ENCODE results near the gene OR2AK2. TPM values are rescaled to one million over a fixed set of nuclear protein-coding genes. Genes with fewer than 3 reads are reported as not detected.

Gene OR2AK2
- total and polyA plus RNA-seq, 7 experiments from 2014 or later, result 0.22 to 0.65 (median 0.48) TPM; not detected in 3

GRCh38 chr1:247962911-247963588 is 2.0 kb upstream of the OR2AK2 start:
- no peak for ATAC-seq
- no peak overlapping the region for H3K27ac ChIP-seq (ENCODE audit: low read depth, low read length)
- no peak overlapping the region for H3K4me3 Mint-ChIP-seq

GRCh38 chr1:247966532-247967204 is 1.6 kb downstream of the OR2AK2 start:
- H3K27me3 ChIP-seq (ENCODE audit: control insufficient read depth in 2 of 2, insufficient read depth in 2 of 2, low read length in 2 of 2), result no peaks in the 10 kb centered on the region
- DNase-seq, result no peak
- no peaks in the 10 kb centered on the region for H3K36me3 ChIP-seq (ENCODE audit: control insufficient read depth in 2 of 3, insufficient read depth in 3 of 3, low read length in 3 of 3)
- Mint-ChIP-seq H3K4me1 (peaks cover 0 to 39% (median 0%) of the 10 kb centered on the region in 7 donors), H3K27me3 (peaks cover 0 to 5% (median 0%) of the 10 kb centered on the region in 5 donors), H3K27ac (peak overlapping the region in 1 of 9 donors; percentile 54), H3K9me3 (peaks cover 0 to 14% (median 6%) of the 10 kb centered on the region in 11 donors), H3K36me3 (peaks cover 0 to 38% (median 0%) of the 10 kb centered on the region in 5 donors), H3K4me3 (peak overlapping the region in 1 of 10 donors; percentile 7)
- ChIA-PET CTCF (no interaction called here), POLR2A (no interaction called here)
- no peaks in the 10 kb centered on the region for H3K9me3 ChIP-seq (ENCODE audit: control insufficient read depth in 2 of 3, low read length in 3 of 3)
- intact Hi-C loops (cut with micrococcal nuclease), result no loop called here
- no peak overlapping the region for H3K4me3 ChIP-seq (ENCODE audit: low read length)
- no peak for ATAC-seq
- no peak overlapping the region for H3K27ac ChIP-seq (ENCODE audit: low read depth, low read length)
- H3K4me1 ChIP-seq (ENCODE audit: control insufficient read depth in 2 of 2, insufficient read depth in 2 of 2, low read length in 2 of 2), result no peaks in the 10 kb centered on the region

More at GRCh38 chr1:247962911-247963588, 2.0 kb upstream of the OR2AK2 start:
- no peaks in the 10 kb centered on the region for H3K27me3 ChIP-seq (ENCODE audit: control insufficient read depth in 2 of 2, insufficient read depth in 2 of 2, low read length in 2 of 2)
- no peak overlapping the region for H3K27ac Mint-ChIP-seq
- peaks cover 0 to 6% (median 0%) of the 10 kb centered on the region in 5 donors for H3K27me3 Mint-ChIP-seq
- H3K4me1 ChIP-seq (ENCODE audit: control insufficient read depth in 2 of 2, insufficient read depth in 2 of 2, low read length in 2 of 2), result no peaks in the 10 kb centered on the region
- POLR2A ChIA-PET, result no interaction called here
- DNase-seq, result no peak
- H3K4me1 Mint-ChIP-seq, result peaks cover 0 to 45% (median 0%) of the 10 kb centered on the region in 7 donors
- H3K9me3 ChIP-seq (ENCODE audit: control insufficient read depth in 2 of 3, low read length in 3 of 3), result no peaks in the 10 kb centered on the region
- intact Hi-C loops (cut with micrococcal nuclease), result no loop called here
- H3K36me3 Mint-ChIP-seq, result peaks cover 0 to 30% (median 0%) of the 10 kb centered on the region in 5 donors
- no peaks in the 10 kb centered on the region for H3K36me3 ChIP-seq (ENCODE audit: control insufficient read depth in 2 of 3, insufficient read depth in 3 of 3, low read length in 3 of 3)
- CTCF ChIA-PET, result no interaction called here
- peaks cover 4 to 16% (median 9%) of the 10 kb centered on the region in 11 donors for H3K9me3 Mint-ChIP-seq
- H3K4me3 ChIP-seq (ENCODE audit: low read length), result no peak overlapping the region

GRCh38 chr1:247992986-247993385 is 28.0 kb downstream of the OR2AK2 start:
- H3K27ac ChIP-seq (ENCODE audit: low read depth, low read length), result no peak overlapping the region
- H3K27me3 ChIP-seq (ENCODE audit: control insufficient read depth in 2 of 2, insufficient read depth in 2 of 2, low read length in 2 of 2), result no peaks in the 10 kb centered on the region
- intact Hi-C loops (cut with micrococcal nuclease), result no loop called here
- ATAC-seq (no peak), DNase-seq (no peak)
- no peaks in the 10 kb centered on the region for H3K4me1 ChIP-seq (ENCODE audit: control insufficient read depth in 2 of 2, insufficient read depth in 2 of 2, low read length in 2 of 2)
- no peak overlapping the region for H3K27ac Mint-ChIP-seq
- H3K27me3 Mint-ChIP-seq, result peaks cover 0 to 4% (median 0%) of the 10 kb centered on the region in 5 donors
- H3K9me3 ChIP-seq (ENCODE audit: control insufficient read depth in 2 of 3, low read length in 3 of 3), result no peaks in the 10 kb centered on the region
- H3K4me1 Mint-ChIP-seq, result peaks cover 0 to 8% (median 0%) of the 10 kb centered on the region in 7 donors
- H3K4me3 Mint-ChIP-seq, result no peak overlapping the region
- CTCF ChIA-PET, result no interaction called here
- peaks cover 0 to 39% (median 7%) of the 10 kb centered on the region in 5 donors for H3K36me3 Mint-ChIP-seq
- H3K9me3 Mint-ChIP-seq, result peaks cover 0 to 8% (median 0%) of the 10 kb centered on the region in 11 donors
- no peaks in the 10 kb centered on the region for H3K36me3 ChIP-seq (ENCODE audit: control insufficient read depth in 2 of 3, insufficient read depth in 3 of 3, low read length in 3 of 3)
- no peak overlapping the region for H3K4me3 ChIP-seq (ENCODE audit: low read length)
- POLR2A ChIA-PET, result no interaction called here

GRCh38 chr1:247998811-247999210 is 33.8 kb downstream of the OR2AK2 start:
- Histone ChIP-seq H3K27me3 (ENCODE audit: control insufficient read depth in 2 of 2, insufficient read depth in 2 of 2, low read length in 2 of 2) (no peaks in the 10 kb centered on the region), H3K4me1 (ENCODE audit: control insufficient read depth in 2 of 2, insufficient read depth in 2 of 2, low read length in 2 of 2) (no peaks in the 10 kb centered on the region), H3K4me3 (ENCODE audit: low read length) (no peak overlapping the region), H3K9me3 (ENCODE audit: control insufficient read depth in 2 of 3, low read length in 3 of 3) (no peaks in the 10 kb centered on the region), H3K36me3 (ENCODE audit: control insufficient read depth in 2 of 3, insufficient read depth in 3 of 3, low read length in 3 of 3) (no peaks in the 10 kb centered on the region), H3K27ac (ENCODE audit: low read depth, low read length) (no peak overlapping the region)
- Mint-ChIP-seq H3K4me1 (peaks cover 0 to 5% (median 0%) of the 10 kb centered on the region in 7 donors), H3K27ac (no peak overlapping the region), H3K27me3 (peaks cover 0 to 8% (median 0%) of the 10 kb centered on the region in 5 donors), H3K36me3 (peaks cover 0 to 28% (median 5%) of the 10 kb centered on the region in 5 donors), H3K9me3 (peaks cover 0 to 6% (median 0%) of the 10 kb centered on the region in 11 donors), H3K4me3 (no peak overlapping the region)
- intact Hi-C loops (cut with micrococcal nuclease), result no loop called here
- CTCF ChIA-PET, result no interaction called here
- POLR2A ChIA-PET, result no interaction called here
- DNase-seq (no peak), ATAC-seq (no peak)

- Histone ChIP-seq H3K9me3 (ENCODE audit: control insufficient read depth in 2 of 3, low read length in 3 of 3) (no peaks in the 10 kb centered on the region), H3K4me1 (ENCODE audit: control insufficient read depth in 2 of 2, insufficient read depth in 2 of 2, low read length in 2 of 2) (no peaks in the 10 kb centered on the region), H3K36me3 (ENCODE audit: control insufficient read depth in 2 of 3, insufficient read depth in 3 of 3, low read length in 3 of 3) (no peaks in the 10 kb centered on the region), H3K27ac (ENCODE audit: low read depth, low read length) (no peak overlapping the region), H3K4me3 (ENCODE audit: low read length) (no peak overlapping the region), H3K27me3 (ENCODE audit: control insufficient read depth in 2 of 2, insufficient read depth in 2 of 2, low read length in 2 of 2) (no peaks in the 10 kb centered on the region)
- no peak for ATAC-seq
- POLR2A ChIA-PET, result no interaction called here
- H3K4me1 Mint-ChIP-seq, result peaks cover 0 to 5% (median 0%) of the 10 kb centered on the region in 7 donors
- intact Hi-C loops (cut with micrococcal nuclease), result no loop called here
- peaks cover 0 to 8% (median under 1%) of the 10 kb centered on the region in 11 donors for H3K9me3 Mint-ChIP-seq
- CTCF ChIA-PET, result no interaction called here
- H3K4me3 Mint-ChIP-seq, result no peak overlapping the region
- peaks cover 0 to 8% (median 0%) of the 10 kb centered on the region in 5 donors for H3K27me3 Mint-ChIP-seq
- H3K27ac Mint-ChIP-seq, result no peak overlapping the region
- DNase-seq, result no peak
- H3K36me3 Mint-ChIP-seq, result peaks cover 0 to 25% (median 7%) of the 10 kb centered on the region in 5 donors
Measured at GRCh38 chr1:248000169-248000568, 35.1 kb downstream of the OR2AK2 start.

GRCh38 chr1:248007778-248008177 is 42.7 kb downstream of the OR2AK2 start:
- ATAC-seq (no peak), DNase-seq (no peak)
- Mint-ChIP-seq H3K27ac (no peak overlapping the region), H3K9me3 (peaks cover 17 to 65% (median 33%) of the 10 kb centered on the region in 11 donors), H3K27me3 (peaks cover 0 to 4% (median 0%) of the 10 kb centered on the region in 5 donors), H3K4me1 (no peaks in the 10 kb centered on the region), H3K4me3 (no peak overlapping the region), H3K36me3 (peaks cover 0 to 42% (median 11%) of the 10 kb centered on the region in 5 donors)
- Histone ChIP-seq H3K4me3 (ENCODE audit: low read length) (no peak overlapping the region), H3K27ac (ENCODE audit: low read depth, low read length) (no peak overlapping the region), H3K9me3 (ENCODE audit: control insufficient read depth in 2 of 3, low read length in 3 of 3) (peaks cover 0 to 27% (median 0%) of the 10 kb centered on the region in 3 experiments), H3K36me3 (ENCODE audit: control insufficient read depth in 2 of 3, insufficient read depth in 3 of 3, low read length in 3 of 3) (no peaks in the 10 kb centered on the region), H3K4me1 (ENCODE audit: control insufficient read depth in 2 of 2, insufficient read depth in 2 of 2, low read length in 2 of 2) (no peaks in the 10 kb centered on the region), H3K27me3 (ENCODE audit: control insufficient read depth in 2 of 2, insufficient read depth in 2 of 2, low read length in 2 of 2) (no peaks in the 10 kb centered on the region)
- POLR2A ChIA-PET, result no interaction called here
- intact Hi-C loops (cut with micrococcal nuclease), result no loop called here
- CTCF ChIA-PET, result interaction anchor here (0.7 kb wide), 1 partner anchor 66 kb away, joined by 3 read pairs; no protein-coding TSS in a partner anchor
